Fibroblast of lung (primary cell): ENCODE data around the gene CACNB4.

Experiments used
- CTCF ChIP-seq, 2 donors: IDR thresholded peaks in 1 of 2; conservative IDR thresholded peaks in 1 of 2; 1 replicate in 1 of 2; 2 replicates in 1 of 2; pipeline ENCODE4 v1.5.1; 2011 to 2012; ENCODE audit warnings: low read length in 2 of 2, control low read depth in 1 of 2, inconsistent platforms in 1 of 2, low read depth in 1 of 2, mild to moderate bottlenecking in 1 of 2
- EZH2 ChIP-seq: IDR thresholded peaks from 2 replicates; pipeline ENCODE4 v1.5.1; 2012; ENCODE audit warnings: low read length, control low read depth, mild to moderate bottlenecking; ENCODE audit errors: missing control alignments

DNA sequence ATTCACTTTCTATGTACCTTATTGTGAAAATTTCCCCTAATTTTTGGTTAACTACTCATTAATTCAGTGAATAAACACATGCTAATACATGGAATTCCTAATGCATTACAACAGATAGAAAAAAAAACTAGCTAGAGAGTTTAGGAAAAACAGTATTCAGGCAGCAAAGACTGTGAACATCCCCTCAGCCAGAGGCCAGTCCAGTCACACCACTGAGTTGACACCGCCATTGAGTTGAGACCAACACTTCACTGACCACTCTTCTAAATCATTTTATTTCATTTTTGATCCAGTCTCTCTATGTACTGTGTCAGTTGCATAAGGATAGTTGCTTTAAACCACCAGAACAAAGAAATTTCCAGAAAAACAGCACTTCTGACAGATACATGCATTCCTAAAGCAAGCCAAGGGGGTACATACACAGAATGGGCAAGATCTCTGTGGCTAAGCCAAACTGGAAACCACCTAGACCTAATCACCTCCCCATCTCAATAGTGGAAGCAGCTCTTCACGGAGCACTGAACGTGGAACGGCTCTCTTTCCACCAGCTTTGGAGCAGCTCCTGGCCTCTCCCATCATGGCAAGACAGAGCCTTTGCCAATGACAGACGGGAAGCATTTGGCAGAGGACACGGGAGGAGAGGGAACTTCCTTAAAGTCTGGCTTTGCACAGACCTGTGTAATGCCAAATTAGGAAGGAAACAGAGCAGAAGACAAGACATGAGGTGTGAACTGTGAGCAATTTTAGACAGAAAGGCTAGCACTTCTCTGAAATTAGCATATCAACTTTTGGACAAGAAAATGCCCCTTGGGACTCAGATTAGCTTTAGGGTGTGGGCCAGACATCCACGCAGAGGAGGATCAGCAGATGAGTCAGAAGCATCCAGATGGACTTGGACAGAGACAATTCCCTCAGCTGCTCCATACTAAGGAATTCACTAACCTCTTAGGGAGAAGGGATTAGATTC is 36.4 kb downstream of the CACNB4 start:
- no peak for TF ChIP-seq EZH2
- TF ChIP-seq CTCF (conservative IDR thresholded peaks at IDR 0.05 in 1 of 2, IDR thresholded peaks at IDR 0.05 in 1 of 2; ENCODE audit: low read depth in 1 of 2, low read length in 2 of 2) = no peak
